Astrocyte of the spinal cord (primary cell): ENCODE measurements around the gene JMJD7.

Experiments used
- DNase-seq: peaks from one replicate; pipeline ENCODE4 v3.0.0; 2011; ENCODE audit warnings: low read depth, low spot score
- H3K4me3 ChIP-seq: 2 replicates; pipeline ENCODE4 v1.5.1; 2011; ENCODE audit warnings: low read depth, mild to moderate bottlenecking, low read length, moderate library complexity
- CTCF ChIP-seq: IDR thresholded peaks from 2 replicates; pipeline ENCODE4 v1.5.1; 2012; ENCODE audit warnings: low read depth, mild to moderate bottlenecking, low read length, inconsistent platforms
- in situ Hi-C: cut with HindIII; loops from 2 replicates; pipeline ENCODE4 v1.10.0; 2017; ENCODE audit warnings: low sequenced_read_pairs

JMJD7 gene

DNA sequence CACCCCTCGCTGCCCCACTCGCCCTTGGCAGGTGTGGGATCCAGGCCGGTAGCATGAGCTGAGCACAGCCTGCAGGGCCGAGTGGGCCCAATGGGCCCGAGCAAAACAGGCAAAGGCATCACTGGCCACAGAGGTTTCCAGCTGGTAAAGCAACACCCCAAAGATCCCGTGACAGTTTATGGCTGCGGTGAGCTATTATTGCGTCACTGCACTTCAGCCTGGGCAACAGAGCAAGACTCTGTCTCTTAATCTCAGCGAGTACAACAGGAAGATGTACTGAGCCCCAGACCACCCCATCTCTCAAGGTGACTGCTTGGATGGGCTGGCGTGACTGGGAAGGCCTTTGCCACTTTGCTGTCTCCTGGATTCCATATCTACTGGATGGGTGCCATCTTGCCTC, 4.3 kb downstream of the JMJD7 start:
- no peak for DNase-seq
- H3K4me3 ChIP-seq: no peak overlapping the region
- in situ Hi-C loops: no loop called here
- no peak for TF ChIP-seq CTCF

DNA sequence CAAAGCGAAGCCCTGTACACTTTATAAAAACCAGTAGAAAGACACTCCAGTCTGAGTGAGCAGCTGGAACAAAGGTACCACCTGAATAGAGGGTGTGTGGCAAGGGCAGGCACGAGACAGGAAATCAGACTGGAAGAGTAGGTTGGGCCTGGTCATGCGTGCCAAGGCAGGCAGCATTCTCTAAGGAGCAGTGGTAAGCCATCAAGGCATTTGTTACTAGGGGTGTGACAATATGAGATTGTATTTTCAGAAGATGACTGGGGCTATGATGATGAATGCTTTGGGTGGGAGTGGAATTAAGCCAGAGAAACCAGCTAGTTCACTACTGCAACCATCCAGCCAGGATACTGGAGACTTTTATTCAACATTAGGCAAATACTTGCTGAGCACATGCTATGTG, 5.0 kb downstream of the JMJD7 start:
- no peak overlapping the region for H3K4me3 ChIP-seq
- in situ Hi-C loops: no loop called here
- TF ChIP-seq CTCF: no peak
- DNase-seq: no peak

DNA sequence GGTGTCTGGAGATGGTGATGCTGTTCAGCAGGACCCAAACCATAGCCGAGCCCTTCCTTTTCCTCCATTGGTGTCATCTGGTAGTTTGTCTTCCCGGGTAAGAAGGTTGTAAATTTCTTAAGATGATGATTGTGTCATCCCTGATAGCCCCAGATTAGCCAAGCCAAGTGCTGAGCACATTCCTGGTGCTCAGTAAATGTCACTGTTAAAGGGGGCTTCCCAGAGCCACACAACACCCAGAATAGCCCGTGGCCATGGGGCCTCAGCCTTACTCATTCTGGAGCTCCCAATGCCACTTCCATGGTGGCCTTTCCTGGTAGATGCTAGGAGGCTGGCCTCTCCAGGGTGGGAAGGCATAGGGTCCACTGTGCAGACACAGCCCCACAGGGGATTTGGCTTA, 6.2 kb downstream of the JMJD7 start:
- in situ Hi-C loops: no loop called here
- no peak for DNase-seq
- H3K4me3 ChIP-seq: no peak overlapping the region
- TF ChIP-seq CTCF: no peak

- in situ Hi-C loops: no loop called here
- no peak overlapping the region for H3K4me3 ChIP-seq
- TF ChIP-seq CTCF: no peak
- no peak for DNase-seq
These were observed 8.2 kb downstream of the JMJD7 start for GRCh38 chr15:41836073-41836472.

DNA sequence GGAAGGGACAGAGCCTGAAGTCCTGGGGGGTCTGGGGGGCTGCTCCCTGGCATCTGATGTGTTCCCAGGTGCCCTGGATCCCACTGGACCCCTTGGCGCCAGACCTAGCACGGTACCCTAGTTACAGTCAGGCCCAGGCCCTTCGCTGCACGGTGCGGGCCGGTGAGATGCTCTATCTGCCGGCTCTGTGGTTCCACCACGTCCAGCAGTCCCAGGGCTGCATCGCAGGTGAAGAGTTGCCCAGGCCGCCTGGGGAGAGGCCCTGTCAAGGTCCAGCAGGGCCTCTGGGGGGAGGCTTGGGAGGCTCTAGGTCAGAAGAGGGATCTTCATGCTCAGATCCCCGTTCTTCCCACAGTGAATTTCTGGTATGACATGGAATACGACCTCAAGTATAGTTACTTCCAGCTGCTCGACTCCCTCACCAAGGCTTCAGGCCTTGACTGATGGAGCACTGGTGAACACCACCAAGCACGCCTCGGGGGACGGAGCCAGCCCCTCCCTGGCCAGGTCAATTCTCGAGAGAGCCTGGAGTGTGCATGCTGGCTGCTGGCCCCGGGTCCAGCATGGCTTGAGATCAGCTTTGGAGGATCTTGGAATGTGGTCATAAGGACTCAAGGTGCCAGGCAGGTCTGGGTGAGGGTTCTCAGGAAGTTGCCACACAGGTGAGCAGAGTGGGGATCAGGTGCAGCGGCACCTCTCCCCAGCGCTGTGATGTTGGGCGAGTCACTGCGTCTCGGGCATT, 9.0 kb downstream of the JMJD7 start:
- no peak for TF ChIP-seq CTCF
- no peak for DNase-seq
- in situ Hi-C loops: no loop called here
- H3K4me3 ChIP-seq: no peak overlapping the region

- TF ChIP-seq CTCF: no peak
- no peak within 1 kb of the TSS for H3K4me3 ChIP-seq
- in situ Hi-C loops: no loop called here
- DNase-seq: no peak
These were observed 10.6 kb downstream of the JMJD7 start, which contains the start of gene PLA2G4B for GRCh38 chr15:41838400-41838897. Gene PLA2G4B (plus strand): TSS chr15:41838847. CDS start chr15:41838914, 67 bp downstream.
